Neural crest cell (in vitro differentiated cells): ENCODE results near the gene NODAL. TPM values are rescaled to one million over a fixed set of nuclear protein-coding genes. Genes with fewer than 3 reads are reported as not detected.

Source experiments
- DNase-seq: peaks from one replicate; pipeline ENCODE4 v3.0.0; 2021; ENCODE audit warnings: low read depth, mixed read lengths, low spot score
- H3K27ac Mint-ChIP-seq: one replicate; pipeline ENCODE4 v1.8.0; 2021; ENCODE audit warnings: mild to moderate bottlenecking, mixed read lengths; ENCODE audit not compliant: unreplicated experiment
- H3K27me3 Mint-ChIP-seq: 2 replicates; pipeline ENCODE4 v1.8.0; 2021; ENCODE audit warnings: low read depth, mild to moderate bottlenecking, mixed read lengths
- H3K36me3 Mint-ChIP-seq: 2 replicates; pipeline ENCODE4 v1.8.0; 2021; ENCODE audit warnings: low read depth, mild to moderate bottlenecking, mixed read lengths
- H3K4me1 Mint-ChIP-seq: 2 replicates; pipeline ENCODE4 v1.8.0; 2021; ENCODE audit warnings: mixed read lengths
- H3K4me3 Mint-ChIP-seq: one replicate; pipeline ENCODE4 v1.8.0; 2021; ENCODE audit warnings: mild to moderate bottlenecking, mixed read lengths
- H3K9me3 Mint-ChIP-seq: 2 replicates; pipeline ENCODE4 v1.8.0; 2021; ENCODE audit warnings: mixed read lengths
- CTCF ChIP-seq: fragments of 200-600 bp; sonication (generic); conservative IDR thresholded peaks from 2 replicates; pipeline ENCODE4 v1.5.0; 2021; ENCODE audit warnings: antibody characterized with exemption, mild to moderate bottlenecking
- total RNA-seq: library from RNA; stranded (reverse); gene quantifications from 2 replicates; pipeline ENCODE4 v1.2.1, GENCODE V29; 2021

Gene NODAL
- total RNA-seq, 1 donor from 2014 or later = not detected

GRCh38 chr10:70472799-70473454 is 31.4 kb upstream of the NODAL start:
- Mint-ChIP-seq H3K4me3 (no peak overlapping the region), H3K36me3 (no peaks in the 10 kb centered on the region), H3K27me3 (peaks cover 16% of the 10 kb centered on the region), H3K27ac (no peak overlapping the region), H3K4me1 (peaks cover 11% of the 10 kb centered on the region), H3K9me3 (no peaks in the 10 kb centered on the region)
- TF ChIP-seq CTCF = no peak
- DNase-seq = no peak

GRCh38 chr10:70466951-70467350 is 25.5 kb upstream of the NODAL start:
- no peaks in the 10 kb centered on the region for H3K36me3 Mint-ChIP-seq

GRCh38 chr10:70465832-70466231 is 24.4 kb upstream of the NODAL start:
- TF ChIP-seq CTCF = no peak
- H3K9me3 Mint-ChIP-seq = no peaks in the 10 kb centered on the region
- H3K27me3 Mint-ChIP-seq = peaks cover 9% of the 10 kb centered on the region
- H3K4me1 Mint-ChIP-seq = peaks cover 9% of the 10 kb centered on the region
- no peaks in the 10 kb centered on the region for H3K36me3 Mint-ChIP-seq
- no peak overlapping the region for H3K27ac Mint-ChIP-seq
- no peak overlapping the region for H3K4me3 Mint-ChIP-seq
- DNase-seq = no peak

More at GRCh38 chr10:70466951-70467350, 25.5 kb upstream of the NODAL start:
- H3K4me3 Mint-ChIP-seq = no peak overlapping the region
- peaks cover 6% of the 10 kb centered on the region for H3K4me1 Mint-ChIP-seq
- peaks cover 5% of the 10 kb centered on the region for H3K27me3 Mint-ChIP-seq
- no peak overlapping the region for H3K27ac Mint-ChIP-seq
- H3K9me3 Mint-ChIP-seq = no peaks in the 10 kb centered on the region
- no peak for TF ChIP-seq CTCF
- DNase-seq = no peak

GRCh38 chr10:70465278-70465677 is 23.8 kb upstream of the NODAL start:
- no peaks in the 10 kb centered on the region for H3K9me3 Mint-ChIP-seq
- peaks cover 12% of the 10 kb centered on the region for H3K4me1 Mint-ChIP-seq
- no peak for DNase-seq
- no peak overlapping the region for H3K4me3 Mint-ChIP-seq
- peaks cover 13% of the 10 kb centered on the region for H3K27me3 Mint-ChIP-seq
- H3K27ac Mint-ChIP-seq = peak overlapping the region; percentile 57
- TF ChIP-seq CTCF = no peak
- no peaks in the 10 kb centered on the region for H3K36me3 Mint-ChIP-seq

GRCh38 chr10:70462349-70462984 is 21.0 kb upstream of the NODAL start:
- TF ChIP-seq CTCF = no peak
- no peak for DNase-seq
- H3K27me3 Mint-ChIP-seq = peaks cover 36% of the 10 kb centered on the region
- H3K4me3 Mint-ChIP-seq = no peak overlapping the region
- peaks cover 23% of the 10 kb centered on the region for H3K4me1 Mint-ChIP-seq
- no peaks in the 10 kb centered on the region for H3K9me3 Mint-ChIP-seq
- no peak overlapping the region for H3K27ac Mint-ChIP-seq
- no peaks in the 10 kb centered on the region for H3K36me3 Mint-ChIP-seq
